IMR-90 (cell line): ENCODE results near the gene SNCG. TPM values are rescaled to one million over a fixed set of nuclear protein-coding genes. Genes with fewer than 3 reads are reported as not detected.

Source experiments
- ATAC-seq: fragments of 200-7000 bp; cut with Tn5 transposase; 2 replicates; pipeline ENCODE4 v1.9.1; 2020; ENCODE audit warnings: low read depth, mild to moderate bottlenecking, moderate library complexity
- BruUV-seq: library from RNA; stranded (reverse); fragments of 400-500 nt; replicated peaks from 2 replicates; lab custom pipeline; 2021; lab: Mats Ljungman, UMichigan
- CTCF ChIA-PET: fragments of 300-600 bp; formaldehyde crosslinking; extraction: SDS; loops from one replicate; lab custom pipeline; 2021; ENCODE audit warnings: antibody characterized with exemption; lab: Yijun Ruan, JAX
- POLR2A ChIA-PET: fragments of 300-600 bp; sonication (Branson Sonifier 250); formaldehyde crosslinking; loops from one replicate; lab custom pipeline; 2022; ENCODE audit warnings: antibody characterized with exemption; ENCODE audit not compliant: unreplicated experiment; lab: Charles Lee
- DNase-seq: peaks from one replicate; pipeline ENCODE4 v3.0.0; 2013
- H2AFZ ChIP-seq: replicated peaks from 2 replicates; pipeline ENCODE3; 2013; ENCODE audit warnings: low read length, mild to moderate bottlenecking; ENCODE audit not compliant: poor library complexity
- H2AK5ac ChIP-seq: 2 replicates; pipeline ENCODE4 v1.6.1; 2013; ENCODE audit warnings: low read depth, low read length, inconsistent platforms
- H2AK9ac ChIP-seq: replicated peaks from 2 replicates; pipeline ENCODE3; 2013; ENCODE audit warnings: mild to moderate bottlenecking, low read depth, low read length, moderate library complexity; ENCODE audit not compliant: poor library complexity
- H2BK120ac ChIP-seq: 2 replicates; pipeline ENCODE4 v1.6.1; 2013; ENCODE audit warnings: low read depth, low read length, inconsistent platforms
- H2BK15ac ChIP-seq: 3 replicates; pipeline ENCODE4 v1.6.1; 2013; ENCODE audit warnings: low read depth, low read length, inconsistent platforms
- H2BK20ac ChIP-seq: 2 replicates; pipeline ENCODE4 v1.6.1; 2013; ENCODE audit warnings: low read depth, mild to moderate bottlenecking, inconsistent platforms, low read length, moderate library complexity
- H2BK5ac ChIP-seq: 2 replicates; pipeline ENCODE4 v1.6.1; 2013; ENCODE audit warnings: mild to moderate bottlenecking, low read depth, low read length, inconsistent platforms; ENCODE audit not compliant: poor library complexity, severe bottlenecking
- H3K14ac ChIP-seq: replicated peaks from 2 replicates; pipeline ENCODE4 v1.6.1; 2013; ENCODE audit warnings: low read depth, low read length, inconsistent platforms
- H3K18ac ChIP-seq: 2 replicates; pipeline ENCODE4 v1.6.1; 2013; ENCODE audit warnings: low read depth, low read length, control low read depth
- H3K23ac ChIP-seq: 2 replicates; pipeline ENCODE4 v1.6.1; 2013; ENCODE audit warnings: low read depth, low read length, inconsistent platforms
- H3K27ac ChIP-seq: 2 replicates; pipeline ENCODE4 v1.5.1; 2013; ENCODE audit warnings: mild to moderate bottlenecking, control low read depth, low read length; ENCODE audit not compliant: insufficient read depth
- H3K27me3 ChIP-seq: 2 replicates; pipeline ENCODE4 v1.6.1; 2013; ENCODE audit warnings: low read length; ENCODE audit not compliant: control insufficient read depth, insufficient read depth
- H3K36me3 ChIP-seq: 2 replicates; pipeline ENCODE4 v1.6.1; 2013; ENCODE audit warnings: low read length, mixed read lengths; ENCODE audit not compliant: control insufficient read depth, insufficient read depth
- H3K4ac ChIP-seq: 2 replicates; pipeline ENCODE4 v1.6.1; 2013; ENCODE audit warnings: low read depth, low read length, inconsistent platforms
- H3K4me1 ChIP-seq: 2 replicates; pipeline ENCODE4 v1.6.1; 2013; ENCODE audit warnings: low read length, mixed read lengths; ENCODE audit not compliant: control insufficient read depth, insufficient read depth
- H3K4me2 ChIP-seq: 2 replicates; pipeline ENCODE4 v1.6.1; 2013; ENCODE audit warnings: low read depth, mild to moderate bottlenecking, control low read depth, low read length, moderate library complexity
- H3K4me3 ChIP-seq: 2 replicates; pipeline ENCODE4 v1.5.1; 2013; ENCODE audit warnings: low read depth, mild to moderate bottlenecking, control low read depth, low read length, moderate library complexity; ENCODE audit not compliant: insufficient read depth
- H3K56ac ChIP-seq: 2 replicates; pipeline ENCODE4 v1.6.1; 2013; ENCODE audit warnings: low read length, inconsistent platforms; ENCODE audit not compliant: insufficient read depth; ENCODE audit errors: extremely low read depth
- H3K79me1 ChIP-seq, 2 experiments: 2 replicates each; pipeline ENCODE4 v1.6.1; 2013; ENCODE audit warnings: low read length in 2 of 2, inconsistent platforms in 1 of 2, low read depth in 1 of 2
- H3K9ac ChIP-seq: 2 replicates; pipeline ENCODE4 v1.6.1; 2013; ENCODE audit warnings: low read depth, low read length, control low read depth
- H3K9me1 ChIP-seq: 2 replicates; pipeline ENCODE4 v1.6.1; 2013; ENCODE audit warnings: low read length, inconsistent platforms; ENCODE audit not compliant: insufficient read depth
- H3K9me3 ChIP-seq: 2 replicates; pipeline ENCODE4 v1.6.1; 2013; ENCODE audit warnings: low read length; ENCODE audit not compliant: control insufficient read depth, insufficient read depth
- H4K20me1 ChIP-seq: 2 replicates; pipeline ENCODE4 v1.6.1; 2013; ENCODE audit warnings: low read length, inconsistent platforms; ENCODE audit not compliant: insufficient read depth
- H4K5ac ChIP-seq: 2 replicates; pipeline ENCODE4 v1.6.1; 2013; ENCODE audit warnings: mild to moderate bottlenecking, low read depth, low read length, control low read depth
- H4K8ac ChIP-seq, 2 experiments: 2 replicates each; pipeline ENCODE4 v1.6.1; 2013; ENCODE audit warnings: low read depth in 2 of 2, low read length in 2 of 2, control low read depth in 1 of 2, inconsistent platforms in 1 of 2
- H4K91ac ChIP-seq: 2 replicates; pipeline ENCODE4 v1.6.1; 2013; ENCODE audit warnings: low read depth, low read length, inconsistent platforms; ENCODE audit not compliant: insufficient read depth
- BHLHE40 ChIP-seq: fragments of 150-350 bp; IDR thresholded peaks from 2 replicates; pipeline ENCODE4 v1.6.1; 2016; ENCODE audit warnings: mild to moderate bottlenecking, low read depth, low read length
- CEBPB ChIP-seq: IDR thresholded peaks from 2 replicates; pipeline ENCODE4 v1.6.1; 2012; ENCODE audit warnings: low read depth, low read length, improper control_type of control experiment
- CHD1 ChIP-seq: IDR thresholded peaks from 2 replicates; pipeline ENCODE4 v1.6.1; 2012; ENCODE audit warnings: low read depth, low read length, improper control_type of control experiment
- FOS ChIP-seq: fragments of 150-350 bp; IDR thresholded peaks from 2 replicates; pipeline ENCODE4 v1.6.1; 2016; ENCODE audit warnings: low read depth, low read length
- MAFK ChIP-seq: IDR thresholded peaks from 2 replicates; pipeline ENCODE4 v1.6.1; 2012; ENCODE audit warnings: low read depth, low read length, improper control_type of control experiment
- MAZ ChIP-seq: IDR thresholded peaks from 2 replicates; pipeline ENCODE4 v1.6.1; 2012; ENCODE audit warnings: low read depth, mild to moderate bottlenecking, low read length, improper control_type of control experiment, moderate library complexity, borderline replicate concordance
- MXI1 ChIP-seq: IDR thresholded peaks from 2 replicates; pipeline ENCODE4 v1.6.1; 2012; ENCODE audit warnings: low read depth, mild to moderate bottlenecking, low read length, moderate library complexity, borderline replicate concordance
- NFE2L2 ChIP-seq: fragments of 150-350 bp; IDR thresholded peaks from 2 replicates; pipeline ENCODE4 v1.6.1; 2016; ENCODE audit warnings: low read depth, mild to moderate bottlenecking, low read length
- POLR2A ChIP-seq: IDR thresholded peaks from 2 replicates; pipeline ENCODE4 v1.6.1; 2012; ENCODE audit warnings: mild to moderate bottlenecking, low read depth, low read length
- RAD21 ChIP-seq: IDR thresholded peaks from 2 replicates; pipeline ENCODE4 v1.6.1; 2012; ENCODE audit warnings: low read length, improper control_type of control experiment
- RCOR1 ChIP-seq: IDR thresholded peaks from 2 replicates; pipeline ENCODE4 v1.6.1; 2012; ENCODE audit warnings: mild to moderate bottlenecking, low read length, improper control_type of control experiment; ENCODE audit not compliant: insufficient replicate concordance
- RFX5 ChIP-seq: IDR thresholded peaks from 2 replicates; pipeline ENCODE4 v1.8.0; 2012; ENCODE audit warnings: low read depth, mild to moderate bottlenecking, low read length, moderate library complexity
- SMC3 ChIP-seq: fragments of 150-350 bp; IDR thresholded peaks from 2 replicates; pipeline ENCODE4 v1.6.1; 2016; ENCODE audit warnings: low read depth, mild to moderate bottlenecking, antibody characterized with exemption, low read length, moderate library complexity
- WGBS, 2 experiments: methylation state at CpG; one replicate each; pipeline versions ENCODE4 v1.1.5 to v1.1.7; 2013; ENCODE audit warnings: missing lambda C conversion rate in 2 of 2; ENCODE audit not compliant: insufficient read length in 1 of 2; ENCODE audit errors: extremely low coverage in 2 of 2; 5-methylcytosine and 5-hydroxymethylcytosine counted together
- dilution Hi-C: fragments of 300-500 bp; cut with HindIII; formaldehyde crosslinking; loops from one replicate; pipeline ENCODE4 v1.14.3; 2018; ENCODE audit warnings: low sequenced_read_pairs; ENCODE audit not compliant: unreplicated experiment
- in situ Hi-C: fragments of 300-500 bp; cut with MboI; formaldehyde crosslinking; loops from 3 replicates; pipeline ENCODE4 v1.14.3; 2019; ENCODE audit warnings: low sequenced_read_pairs, inconsistent platforms, mixed read lengths
- intact Hi-C: fragments of 100-400 bp; cut with micrococcal nuclease; formaldehyde crosslinking; loops from 2 replicates; pipeline ENCODE4 v1.10.0; 2022
- polyA plus RNA-seq, 3 experiments: library from polyadenylated mRNA; depleted of rRNA; stranded (reverse); fragments of >200 nt; gene quantifications; 2 replicates each; pipeline ENCODE4 v1.2.3, GENCODE V29; 2012; ENCODE audit warnings: low replicate concordance in 1 of 3
- total RNA-seq: library from RNA; depleted of rRNA; stranded (reverse); fragments of >200 nt; gene quantifications from 2 replicates; pipeline ENCODE4 v1.2.3, GENCODE V29; 2012
- TF ChIP-seq, protein P1 (sequence below): fragments of 150-350 bp; IDR thresholded peaks from 2 replicates; pipeline ENCODE4 v1.6.1; 2016; ENCODE audit warnings: low read depth, mild to moderate bottlenecking, low read length, moderate library complexity, borderline replicate concordance
- TF ChIP-seq, protein P2 (sequence below): conservative IDR thresholded peaks from 2 replicates; pipeline ENCODE4 v1.5.1; 2012; ENCODE audit warnings: mild to moderate bottlenecking, low read depth, low read length, improper control_type of control experiment
- TF ChIP-seq, protein P3 (sequence below): fragments of 150-350 bp; IDR thresholded peaks from 2 replicates; pipeline ENCODE4 v1.6.1; 2017; ENCODE audit warnings: mild to moderate bottlenecking, antibody characterized with exemption, low read length, low read depth

SNCG gene
- total and polyA plus RNA-seq, 2 of the 4 experiments (the other 2 are of a cell fraction) = 10.6 to 19.0 TPM

DNA sequence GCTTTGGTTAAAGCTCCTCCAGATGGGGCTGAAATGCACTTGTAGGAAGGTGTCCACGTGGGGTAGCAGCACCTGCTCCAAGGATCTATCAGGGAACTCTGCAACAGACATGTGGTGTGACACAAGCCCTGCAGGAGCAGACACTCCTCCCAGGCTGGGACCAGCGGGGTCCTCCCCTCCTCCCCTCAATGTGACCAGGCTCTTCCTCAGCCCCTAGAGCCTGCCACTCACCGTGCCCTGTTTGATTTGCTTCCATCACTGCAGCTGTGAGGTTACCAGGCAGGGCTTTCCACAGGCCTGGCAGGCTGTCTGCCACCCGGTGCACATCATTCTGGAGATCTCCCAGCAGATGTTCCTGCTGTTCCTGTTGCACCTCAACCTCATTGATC, 14.4 kb upstream of the SNCG start:
- Histone ChIP-seq H3K23ac (no peak overlapping the region), H3K9ac (no peak overlapping the region), H3K4ac (no peak overlapping the region), H3K9me3 (no peaks in the 10 kb centered on the region), H3K18ac (no peak overlapping the region), H4K20me1 (no peaks in the 10 kb centered on the region), H3K79me1 (no peaks in the 10 kb centered on the region), H2BK120ac (no peak overlapping the region), H3K36me3 (no peaks in the 10 kb centered on the region), H3K4me1 (no peaks in the 10 kb centered on the region), H3K4me3 (no peak overlapping the region), H2AK5ac (no peak overlapping the region), H2BK15ac (no peak overlapping the region), H2BK5ac (no peak overlapping the region), H2BK20ac (no peak overlapping the region), H2AK9ac (no peak overlapping the region), H3K4me2 (no peak overlapping the region), H2AFZ (no peak overlapping the region), H4K5ac (no peak overlapping the region), H3K27ac (no peak overlapping the region), H3K56ac (no peak overlapping the region), H3K27me3 (peaks cover 14% of the 10 kb centered on the region), H4K91ac (no peak overlapping the region), H4K8ac (no peak overlapping the region), H3K14ac (no peak overlapping the region), H3K9me1 (no peaks in the 10 kb centered on the region)
- 74% methylated on average over 2 of the region's 4 CpGs; no CpG with 5 or more reads in 1 of the 2 experiments for WGBS, 2 experiments
- TF ChIP-seq, protein P1, sequence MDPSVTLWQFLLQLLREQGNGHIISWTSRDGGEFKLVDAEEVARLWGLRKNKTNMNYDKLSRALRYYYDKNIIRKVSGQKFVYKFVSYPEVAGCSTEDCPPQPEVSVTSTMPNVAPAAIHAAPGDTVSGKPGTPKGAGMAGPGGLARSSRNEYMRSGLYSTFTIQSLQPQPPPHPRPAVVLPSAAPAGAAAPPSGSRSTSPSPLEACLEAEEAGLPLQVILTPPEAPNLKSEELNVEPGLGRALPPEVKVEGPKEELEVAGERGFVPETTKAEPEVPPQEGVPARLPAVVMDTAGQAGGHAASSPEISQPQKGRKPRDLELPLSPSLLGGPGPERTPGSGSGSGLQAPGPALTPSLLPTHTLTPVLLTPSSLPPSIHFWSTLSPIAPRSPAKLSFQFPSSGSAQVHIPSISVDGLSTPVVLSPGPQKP = no peak
- no peak for TF ChIP-seq POLR2A
- no peak for TF ChIP-seq MXI1
- TF ChIP-seq FOS = no peak
- no peak for TF ChIP-seq MAFK
- no peak for TF ChIP-seq BHLHE40
- no peak for TF ChIP-seq NFE2L2
- no peak for TF ChIP-seq SMC3
- no peak for TF ChIP-seq RFX5
- no peak for TF ChIP-seq CEBPB
- TF ChIP-seq MAZ = no peak
- TF ChIP-seq, protein P2, sequence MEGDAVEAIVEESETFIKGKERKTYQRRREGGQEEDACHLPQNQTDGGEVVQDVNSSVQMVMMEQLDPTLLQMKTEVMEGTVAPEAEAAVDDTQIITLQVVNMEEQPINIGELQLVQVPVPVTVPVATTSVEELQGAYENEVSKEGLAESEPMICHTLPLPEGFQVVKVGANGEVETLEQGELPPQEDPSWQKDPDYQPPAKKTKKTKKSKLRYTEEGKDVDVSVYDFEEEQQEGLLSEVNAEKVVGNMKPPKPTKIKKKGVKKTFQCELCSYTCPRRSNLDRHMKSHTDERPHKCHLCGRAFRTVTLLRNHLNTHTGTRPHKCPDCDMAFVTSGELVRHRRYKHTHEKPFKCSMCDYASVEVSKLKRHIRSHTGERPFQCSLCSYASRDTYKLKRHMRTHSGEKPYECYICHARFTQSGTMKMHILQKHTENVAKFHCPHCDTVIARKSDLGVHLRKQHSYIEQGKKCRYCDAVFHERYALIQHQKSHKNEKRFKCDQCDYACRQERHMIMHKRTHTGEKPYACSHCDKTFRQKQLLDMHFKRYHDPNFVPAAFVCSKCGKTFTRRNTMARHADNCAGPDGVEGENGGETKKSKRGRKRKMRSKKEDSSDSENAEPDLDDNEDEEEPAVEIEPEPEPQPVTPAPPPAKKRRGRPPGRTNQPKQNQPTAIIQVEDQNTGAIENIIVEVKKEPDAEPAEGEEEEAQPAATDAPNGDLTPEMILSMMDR = no peak
- TF ChIP-seq, protein P3, sequence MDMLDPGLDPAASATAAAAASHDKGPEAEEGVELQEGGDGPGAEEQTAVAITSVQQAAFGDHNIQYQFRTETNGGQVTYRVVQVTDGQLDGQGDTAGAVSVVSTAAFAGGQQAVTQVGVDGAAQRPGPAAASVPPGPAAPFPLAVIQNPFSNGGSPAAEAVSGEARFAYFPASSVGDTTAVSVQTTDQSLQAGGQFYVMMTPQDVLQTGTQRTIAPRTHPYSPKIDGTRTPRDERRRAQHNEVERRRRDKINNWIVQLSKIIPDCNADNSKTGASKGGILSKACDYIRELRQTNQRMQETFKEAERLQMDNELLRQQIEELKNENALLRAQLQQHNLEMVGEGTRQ = no peak
- TF ChIP-seq RCOR1 = no peak
- no peak for TF ChIP-seq CHD1
- TF ChIP-seq RAD21 = no peak
- CTCF ChIA-PET = no interaction called here
- no peak for ATAC-seq
- dilution Hi-C loops (no loop called here), in situ Hi-C loops (no loop called here), intact Hi-C loops (no loop called here)
- POLR2A ChIA-PET = no interaction called here
- DNase-seq = no peak
- BruUV-seq = no TSS peak
